GM12891 (cell line): Measurements from ENCODE around the gene RAB11FIP3.

Source experiments
- PAX5 ChIP-seq: IDR thresholded peaks from 2 replicates; pipeline ENCODE4 v1.6.1; 2011; ENCODE audit warnings: low read length, moderate library complexity, mild to moderate bottlenecking; ENCODE audit not compliant: insufficient read depth, severe bottlenecking
- POLR2A ChIP-seq: IDR thresholded peaks from 2 replicates; pipeline ENCODE4 v1.6.1; 2011; ENCODE audit warnings: low read depth, low read length, control low read depth
- POLR2AphosphoS5 ChIP-seq: IDR thresholded peaks from 2 replicates; pipeline ENCODE4 v1.6.1; 2011; ENCODE audit warnings: low read depth, low read length, control low read depth
- POU2F2 ChIP-seq: IDR thresholded peaks from 2 replicates; pipeline ENCODE4 v1.6.1; 2011; ENCODE audit warnings: low read depth, mild to moderate bottlenecking, control low read depth, low read length, moderate library complexity
- SPI1 ChIP-seq: IDR thresholded peaks from 2 replicates; pipeline ENCODE4 v1.6.1; 2011; ENCODE audit warnings: low read depth, low read length, control low read depth
- TAF1 ChIP-seq: IDR thresholded peaks from 2 replicates; pipeline ENCODE4 v1.6.1; 2011; ENCODE audit warnings: low read depth, low read length, control low read depth

GRCh38 chr16:564690-565418, 139.4 kb downstream of the RAB11FIP3 start:
- TF ChIP-seq POLR2A: no peak
- TF ChIP-seq POLR2AphosphoS5: no peak
- TF ChIP-seq SPI1: no peak
- no peak for TF ChIP-seq POU2F2
- no peak for TF ChIP-seq TAF1
- no peak for TF ChIP-seq PAX5
